EH (cell line): ENCODE results near the gene APEX2.
"Not testable (repeated sequence)": the region's sequence is repeated elsewhere in the genome, so short reads cannot be mapped to it uniquely, and the experiment has no call there.

ENCODE experiments used
- DNase-seq: peaks from one replicate; pipeline ENCODE4 v3.0.0-alpha.2; 2015; ENCODE audit warnings: low read depth

APEX2 gene, protein sequence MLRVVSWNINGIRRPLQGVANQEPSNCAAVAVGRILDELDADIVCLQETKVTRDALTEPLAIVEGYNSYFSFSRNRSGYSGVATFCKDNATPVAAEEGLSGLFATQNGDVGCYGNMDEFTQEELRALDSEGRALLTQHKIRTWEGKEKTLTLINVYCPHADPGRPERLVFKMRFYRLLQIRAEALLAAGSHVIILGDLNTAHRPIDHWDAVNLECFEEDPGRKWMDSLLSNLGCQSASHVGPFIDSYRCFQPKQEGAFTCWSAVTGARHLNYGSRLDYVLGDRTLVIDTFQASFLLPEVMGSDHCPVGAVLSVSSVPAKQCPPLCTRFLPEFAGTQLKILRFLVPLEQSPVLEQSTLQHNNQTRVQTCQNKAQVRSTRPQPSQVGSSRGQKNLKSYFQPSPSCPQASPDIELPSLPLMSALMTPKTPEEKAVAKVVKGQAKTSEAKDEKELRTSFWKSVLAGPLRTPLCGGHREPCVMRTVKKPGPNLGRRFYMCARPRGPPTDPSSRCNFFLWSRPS

DNA sequence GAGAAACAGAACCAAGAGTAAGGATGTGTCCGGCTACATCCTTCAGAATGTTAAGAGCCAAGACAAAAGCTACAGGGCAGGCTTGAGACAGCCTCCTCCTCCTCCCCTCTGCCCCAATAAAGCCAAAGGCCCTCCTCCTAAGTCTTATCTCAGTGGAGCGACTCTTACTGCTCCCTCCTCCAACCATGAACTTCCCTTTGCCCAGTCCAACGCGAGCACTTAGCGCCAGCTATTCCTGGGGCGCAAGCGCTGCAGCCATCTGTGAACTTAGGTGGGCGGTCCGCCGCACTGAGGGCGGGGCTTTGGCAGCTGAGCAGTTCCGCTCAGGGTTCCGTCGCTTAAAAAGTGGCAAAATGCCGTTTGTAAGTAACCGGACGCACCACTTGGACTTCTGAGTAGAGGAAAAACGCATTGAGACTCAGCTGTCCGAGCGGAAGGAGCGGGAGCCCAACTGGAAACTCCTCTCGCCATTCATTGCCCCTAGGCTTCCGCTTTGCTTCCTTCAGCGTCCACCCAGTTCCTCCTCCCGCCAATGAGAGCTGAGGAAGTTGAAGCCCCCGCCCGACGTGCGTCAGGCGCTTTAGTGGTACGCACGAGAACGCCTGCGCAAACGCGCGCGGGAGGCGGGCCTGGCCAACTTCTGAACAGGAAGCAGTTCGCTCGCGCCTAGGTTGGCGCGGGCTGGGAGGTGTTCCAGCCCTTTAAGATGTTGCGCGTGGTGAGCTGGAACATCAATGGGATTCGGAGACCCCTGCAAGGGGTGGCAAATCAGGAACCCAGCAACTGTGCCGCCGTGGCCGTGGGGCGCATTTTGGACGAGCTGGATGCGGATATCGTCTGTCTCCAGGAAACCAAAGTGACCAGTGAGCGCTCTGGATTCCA is at the start of gene APEX2:
Gene APEX2 (plus strand): TSS at position 647 of the 882 bp plus-strand sequence. CDS start 60 bp downstream, at position 707.
- DNase-seq, result peak; percentile 94

DNA sequence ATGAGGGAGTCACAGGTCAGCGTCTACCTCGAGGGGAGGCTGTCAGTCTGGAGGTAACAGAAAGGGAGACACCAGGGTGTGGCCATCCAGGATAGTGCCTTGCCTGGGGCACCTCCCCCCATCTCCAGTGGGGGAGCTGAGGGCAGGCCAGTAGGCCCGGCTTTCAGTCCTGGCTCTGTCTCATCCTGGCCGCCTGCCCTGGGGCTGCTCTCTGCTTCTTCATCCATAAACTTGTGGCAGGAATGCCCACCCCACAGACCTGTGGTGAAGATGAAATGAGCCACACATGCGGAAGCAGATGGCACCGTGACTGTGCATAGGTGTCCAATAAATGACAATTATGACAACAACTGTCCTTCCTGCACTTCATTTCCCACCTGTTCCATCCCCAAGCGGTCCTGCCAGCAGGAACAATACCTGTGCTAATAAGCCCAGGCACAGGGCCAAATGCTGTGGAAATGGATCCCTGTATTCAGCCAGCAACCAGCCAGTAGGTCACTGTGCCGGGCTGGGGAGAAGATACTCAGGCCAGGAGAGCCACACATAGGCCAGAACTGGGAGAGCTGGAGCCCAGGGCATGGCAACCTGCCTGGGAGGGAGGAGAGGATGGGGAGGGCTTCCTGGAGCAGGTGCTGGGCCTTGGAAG is 49.3 kb upstream of the APEX2 start:
- no peak for DNase-seq

DNA sequence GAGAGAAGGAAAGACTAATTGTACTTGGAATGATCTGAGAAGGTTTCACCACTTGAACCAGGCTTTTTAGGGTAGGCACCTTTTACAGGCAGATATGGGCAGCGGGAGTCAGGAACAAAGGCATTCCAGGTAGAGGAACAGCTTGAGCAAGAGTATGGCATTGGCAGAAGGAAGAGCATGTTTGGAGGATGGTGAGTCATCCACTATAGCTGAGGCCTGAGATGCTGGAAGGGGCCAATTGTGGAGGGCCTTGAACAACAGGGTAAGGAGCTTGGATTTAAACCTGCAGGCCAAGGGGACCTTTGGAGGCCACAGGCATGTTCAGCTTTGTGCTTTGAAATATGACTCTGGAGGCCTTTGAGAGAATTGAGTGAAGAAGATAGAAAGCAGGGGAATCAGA is 38.4 kb upstream of the APEX2 start:
- no peak for DNase-seq

DNA sequence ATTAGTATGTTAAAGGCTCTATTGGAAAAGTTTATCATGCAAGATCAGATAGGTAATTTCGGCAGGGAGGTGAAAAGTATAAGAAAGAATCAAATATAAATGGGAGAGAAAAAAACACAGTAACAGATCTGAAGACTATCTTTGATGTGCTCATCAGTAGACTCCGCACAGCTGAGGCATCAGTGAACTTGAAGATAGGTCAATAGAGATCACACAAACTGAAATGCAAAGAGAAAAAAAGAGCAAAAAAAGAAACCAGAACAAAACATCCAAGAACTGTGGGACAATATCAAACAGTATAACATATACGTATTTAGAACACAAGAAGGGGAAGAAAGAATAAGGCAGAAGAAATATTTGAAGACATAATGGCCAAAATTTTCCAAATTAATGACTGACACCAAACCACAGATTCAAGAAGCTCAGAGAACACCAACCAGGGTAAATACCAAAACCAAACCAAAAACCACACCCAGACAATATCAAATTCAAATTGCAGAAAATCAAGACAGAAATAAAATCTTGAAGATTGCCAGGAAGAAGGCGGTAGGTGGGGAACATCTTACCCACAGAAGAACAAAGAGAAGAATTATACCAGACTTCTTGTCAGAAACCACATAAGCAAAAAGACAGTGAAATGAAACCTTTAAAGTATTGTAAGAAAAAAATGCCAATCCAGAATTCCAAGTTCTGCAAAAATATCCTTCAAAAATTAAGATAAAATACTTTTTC is 35.2 kb upstream of the APEX2 start:
- DNase-seq, result no peak

DNA sequence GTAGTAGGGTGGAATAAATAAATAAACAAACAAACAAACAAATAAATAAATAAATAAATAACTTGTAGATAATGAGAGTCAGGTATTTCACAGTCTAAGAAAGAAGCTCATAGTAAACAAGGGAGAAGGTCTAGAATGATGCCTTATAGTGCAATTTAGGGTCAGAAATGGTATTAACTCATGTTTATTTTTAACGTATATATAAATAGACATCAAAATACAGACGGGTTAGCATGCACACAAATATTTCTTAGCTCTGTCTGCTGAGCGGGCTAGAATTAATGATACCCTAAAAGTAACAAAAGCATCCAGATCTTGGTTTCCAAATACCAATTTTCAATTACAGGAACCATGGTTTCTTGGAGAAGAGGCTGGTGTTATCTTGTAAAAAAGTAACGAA is 22.8 kb upstream of the APEX2 start:
- DNase-seq, result no peak

DNA sequence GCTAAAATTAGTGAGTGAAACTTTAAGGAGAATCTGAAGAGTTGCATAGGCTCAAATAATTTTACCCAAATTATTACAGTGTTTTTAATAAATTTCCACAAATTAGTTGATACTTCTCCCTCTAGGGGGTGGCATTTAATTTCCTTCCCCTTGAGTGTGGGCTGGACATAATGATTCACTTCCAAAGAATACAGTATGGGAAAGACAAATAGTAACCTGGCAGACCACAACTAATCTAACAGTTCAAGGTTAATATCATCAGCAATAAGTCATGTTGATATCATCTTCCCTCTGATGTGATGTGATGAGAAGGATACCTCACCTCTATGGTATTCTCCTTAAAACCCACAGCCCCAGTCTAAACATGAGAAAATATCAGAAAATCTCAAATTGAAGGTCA is 21.7 kb upstream of the APEX2 start:
- DNase-seq, result peak; percentile 9

DNA sequence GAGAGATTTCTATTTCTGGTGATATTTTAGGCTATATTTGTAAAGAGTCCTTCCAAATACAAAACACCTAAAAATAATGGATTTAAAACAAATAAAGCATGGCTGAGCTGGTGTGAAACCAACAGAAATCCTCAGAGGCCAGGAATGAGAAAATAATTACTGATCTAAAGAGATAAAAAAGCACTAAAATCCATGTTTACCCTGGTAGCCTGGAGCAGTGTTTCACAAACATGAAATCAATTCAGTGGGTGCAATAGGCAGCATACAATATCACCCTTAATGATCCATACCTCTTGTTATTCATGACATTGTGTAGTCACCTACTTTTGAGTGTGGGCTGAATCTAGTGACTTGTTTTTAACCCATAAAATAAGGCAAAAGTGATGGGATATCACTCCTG is 20.7 kb upstream of the APEX2 start:
- no peak for DNase-seq

DNA sequence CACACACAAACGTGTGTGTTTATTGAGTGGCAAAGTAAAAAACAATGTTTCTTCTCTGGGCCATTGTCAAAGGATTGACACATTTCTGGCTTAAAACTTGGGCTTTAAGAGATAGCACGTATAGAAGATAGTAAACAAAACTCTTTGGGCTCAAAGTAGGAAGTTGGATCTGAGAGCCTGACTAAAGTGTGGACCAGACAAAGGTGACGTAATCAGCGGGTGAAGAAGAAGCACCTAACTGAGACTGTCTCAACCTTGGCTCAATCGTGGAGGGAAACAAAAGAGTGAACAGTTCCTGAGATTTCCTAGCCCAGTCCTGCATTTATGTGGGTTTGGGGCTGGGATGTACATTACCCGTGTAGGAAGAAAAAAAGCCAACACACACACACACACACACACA is 19.8 kb upstream of the APEX2 start:
- DNase-seq, result no peak

DNA sequence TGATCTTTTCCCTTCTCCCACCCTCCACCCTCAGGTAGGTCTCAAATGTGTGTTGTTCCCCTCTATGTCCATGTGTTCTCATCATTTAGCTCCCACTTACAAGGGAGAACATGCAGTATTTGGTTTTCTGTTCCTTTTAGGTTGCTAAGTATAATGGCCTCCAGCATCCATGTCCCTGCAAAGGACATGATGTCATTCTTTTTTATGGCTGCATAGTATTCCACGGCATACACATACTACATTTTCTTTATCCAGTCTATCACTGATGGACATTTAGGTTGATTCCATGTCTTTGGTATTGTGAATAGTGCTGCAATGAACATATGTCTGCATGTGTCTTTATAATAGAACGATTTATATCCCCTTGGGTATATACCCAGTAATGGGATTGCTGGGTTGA is 16.9 kb upstream of the APEX2 start:
- not testable (repeated sequence) for DNase-seq

DNA sequence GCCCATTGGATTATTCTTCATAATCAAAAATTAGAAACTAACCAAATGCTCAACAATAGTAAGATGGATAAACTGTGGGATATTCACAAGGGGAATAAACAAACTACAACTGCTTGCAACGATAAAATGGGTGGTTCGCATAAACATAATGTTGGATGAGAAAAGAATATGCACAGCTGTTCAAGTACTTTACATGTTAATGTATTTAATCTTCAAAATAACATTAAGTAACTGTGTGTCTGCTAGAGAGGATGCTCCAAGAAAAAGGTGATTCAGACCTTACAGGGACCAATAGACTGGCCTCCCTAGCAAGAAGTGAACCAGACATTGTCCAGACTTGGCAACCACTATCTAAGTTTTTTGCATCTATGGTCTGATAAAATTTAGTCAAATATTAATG is 8.5 kb upstream of the APEX2 start:
- no peak for DNase-seq

DNA sequence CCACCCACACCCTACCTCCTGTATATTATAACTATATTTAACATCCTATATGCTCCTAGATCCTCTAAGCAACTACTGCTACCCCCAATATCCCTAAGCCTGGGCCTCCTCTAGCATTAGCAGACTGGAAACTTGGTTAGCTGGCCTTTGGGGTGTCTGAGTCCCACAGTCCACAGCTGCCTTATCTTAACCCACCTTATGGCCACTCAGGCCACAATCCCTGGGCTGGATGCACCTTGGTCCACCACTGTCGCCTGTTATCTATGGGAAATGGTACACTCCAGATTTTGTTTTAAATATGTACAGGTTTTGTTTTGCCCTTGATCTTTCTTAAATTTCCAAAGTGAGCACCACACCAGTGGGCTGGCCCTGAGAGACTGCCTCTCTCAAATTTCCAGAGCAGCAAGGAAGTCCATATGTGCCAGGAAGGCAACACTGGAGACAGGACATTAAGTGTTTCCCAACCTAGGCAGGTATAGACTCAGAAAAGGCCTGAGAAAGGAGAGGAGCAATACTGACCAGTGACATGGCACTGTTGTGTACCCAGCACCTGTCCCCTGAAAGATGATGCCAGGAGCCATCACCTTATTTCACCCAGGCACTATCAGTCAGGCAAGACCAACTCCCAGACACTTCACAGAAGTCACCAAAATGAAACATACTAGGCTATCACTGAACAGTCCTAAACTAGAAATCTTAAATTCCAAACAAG is 7.1 kb upstream of the APEX2 start:
- DNase-seq, result no peak

DNA sequence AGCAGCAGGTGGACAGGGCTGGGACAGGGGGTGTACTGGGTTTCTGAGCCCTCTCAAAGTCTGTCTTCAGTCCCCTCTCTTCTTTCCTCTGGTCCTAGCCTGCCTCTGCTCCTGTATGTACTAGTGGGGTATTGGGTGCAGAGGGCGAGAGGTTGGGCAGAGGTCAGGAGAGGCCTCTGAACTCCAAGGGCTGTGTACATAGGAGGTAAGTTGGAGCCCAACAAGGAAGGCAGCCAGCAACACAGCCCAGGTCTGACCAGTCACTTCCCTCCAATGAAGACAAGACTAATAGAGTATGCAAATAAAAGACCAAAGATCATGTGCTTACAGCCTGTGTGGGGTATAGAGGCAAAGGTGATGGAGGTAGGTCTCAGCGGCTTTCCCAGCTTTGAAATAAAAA is 6.1 kb upstream of the APEX2 start, which contains the start of gene PFKFB1:
Gene PFKFB1 (minus strand): TSS at position 90 of the 400 bp plus-strand sequence. CDS start 181 bp downstream, outside the sequence.
- DNase-seq, result no peak

DNA sequence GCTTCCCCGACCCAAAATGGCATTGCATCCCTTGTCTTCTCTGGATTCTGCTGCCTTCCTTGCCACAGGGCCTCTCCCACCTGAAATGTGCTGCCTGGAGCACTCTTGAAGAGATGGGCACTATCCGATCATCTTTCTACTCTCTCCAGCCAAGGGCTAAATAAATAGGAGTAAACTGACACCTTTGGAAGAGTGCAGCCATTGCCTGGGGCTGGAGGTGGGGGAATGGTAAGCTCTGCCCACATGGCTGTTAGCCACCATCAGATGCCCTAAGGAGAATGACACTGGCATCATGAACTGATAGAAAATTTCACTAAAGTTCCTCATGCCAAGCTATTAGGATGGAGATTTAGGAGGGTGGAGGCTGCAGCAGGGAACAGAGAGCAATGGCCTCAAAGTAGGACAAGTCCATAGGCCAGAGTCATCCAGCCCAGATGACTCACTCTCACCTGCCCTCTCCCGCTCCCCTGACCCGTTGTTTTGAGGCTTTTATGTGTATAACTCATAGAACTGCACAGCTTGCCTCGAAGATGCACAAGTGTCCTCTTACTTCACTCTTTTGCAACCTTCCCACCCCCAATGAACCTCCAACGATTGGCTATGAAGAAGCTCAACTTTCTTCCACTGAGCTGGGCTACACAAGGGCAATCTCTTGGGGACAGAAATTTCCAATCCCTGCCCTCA is 5.4 kb upstream of the APEX2 start:
- DNase-seq, result no peak

DNA sequence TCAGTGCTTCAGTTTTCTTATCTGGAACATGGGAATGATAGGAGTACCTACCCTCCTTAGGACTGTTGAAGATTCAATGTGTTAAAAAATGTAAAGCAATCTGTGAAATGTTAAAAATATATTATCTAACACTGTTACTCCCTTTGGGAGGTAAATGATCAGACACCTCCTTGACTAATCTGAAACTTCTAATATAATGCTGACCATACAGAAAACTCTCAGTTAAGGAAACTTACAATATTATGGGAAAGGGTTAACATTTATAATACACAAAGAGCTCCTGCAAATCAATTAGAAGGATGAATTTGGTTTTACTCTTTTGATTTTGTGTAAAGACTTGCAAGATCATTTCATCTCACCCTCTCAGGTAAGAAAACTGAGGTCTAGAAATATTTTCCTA is 4.5 kb upstream of the APEX2 start:
- DNase-seq, result no peak

DNA sequence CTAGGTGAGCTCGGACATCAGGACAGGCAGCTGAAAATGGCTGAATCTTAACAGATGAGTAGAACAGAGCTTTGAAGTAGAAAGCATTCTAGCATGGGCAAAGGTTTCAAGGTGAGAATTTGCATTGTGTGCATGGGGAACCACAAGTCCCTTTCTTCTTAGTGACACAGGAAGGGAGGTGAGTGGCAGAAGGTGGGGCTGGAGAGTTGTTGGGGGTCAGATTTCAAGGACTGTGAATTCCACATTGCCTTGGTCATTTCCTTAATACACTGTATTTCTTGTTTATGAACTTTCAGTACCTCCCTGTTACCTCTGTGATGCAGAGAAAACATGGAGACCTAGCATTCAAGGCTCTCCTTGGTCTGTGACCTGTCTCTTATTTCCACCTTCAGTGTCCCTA is 4.1 kb downstream of the APEX2 start:
- no peak for DNase-seq

DNA sequence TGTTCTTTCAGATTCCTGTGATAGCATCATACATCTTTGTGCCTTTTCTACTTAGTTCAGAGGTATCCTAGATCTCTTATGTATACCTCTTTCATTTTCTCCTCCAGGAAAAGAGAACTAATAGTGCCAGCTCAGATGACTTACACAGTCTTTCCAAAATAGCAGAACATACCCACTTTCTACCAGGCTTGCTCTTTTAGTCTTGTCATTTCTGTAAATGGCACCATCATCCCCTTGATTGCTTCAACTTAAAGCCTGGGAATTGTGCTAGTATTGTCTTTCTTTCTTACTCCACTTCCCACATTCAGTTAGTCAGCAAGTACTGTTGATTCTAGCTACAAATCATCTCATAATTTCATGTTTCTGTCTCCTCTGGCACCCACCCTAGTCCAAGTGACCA is 5.1 kb downstream of the APEX2 start:
- DNase-seq, result no peak

DNA sequence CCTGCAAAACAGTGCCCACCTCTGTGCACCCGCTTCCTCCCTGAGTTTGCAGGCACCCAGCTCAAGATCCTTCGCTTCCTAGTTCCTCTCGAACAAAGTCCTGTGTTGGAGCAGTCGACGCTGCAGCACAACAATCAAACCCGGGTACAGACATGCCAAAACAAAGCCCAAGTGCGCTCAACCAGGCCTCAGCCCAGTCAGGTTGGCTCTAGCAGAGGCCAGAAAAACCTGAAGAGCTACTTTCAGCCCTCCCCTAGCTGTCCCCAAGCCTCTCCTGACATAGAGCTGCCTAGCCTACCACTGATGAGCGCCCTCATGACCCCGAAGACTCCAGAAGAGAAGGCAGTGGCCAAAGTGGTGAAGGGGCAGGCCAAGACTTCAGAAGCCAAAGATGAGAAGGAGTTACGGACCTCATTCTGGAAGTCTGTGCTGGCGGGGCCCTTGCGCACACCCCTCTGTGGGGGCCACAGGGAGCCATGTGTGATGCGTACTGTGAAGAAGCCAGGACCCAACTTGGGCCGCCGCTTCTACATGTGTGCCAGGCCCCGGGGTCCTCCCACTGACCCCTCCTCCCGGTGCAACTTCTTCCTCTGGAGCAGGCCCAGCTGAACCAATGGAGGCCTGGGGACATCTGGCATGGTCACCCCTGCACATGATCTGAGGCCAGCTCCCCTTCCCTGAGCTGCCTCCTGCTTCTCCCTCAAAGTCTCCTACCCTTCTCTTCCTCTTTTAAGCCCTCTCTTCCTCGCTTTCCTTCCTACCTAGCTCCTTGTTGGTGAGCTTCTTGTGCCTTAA is 6.9 kb downstream of the APEX2 start:
- no peak for DNase-seq

DNA sequence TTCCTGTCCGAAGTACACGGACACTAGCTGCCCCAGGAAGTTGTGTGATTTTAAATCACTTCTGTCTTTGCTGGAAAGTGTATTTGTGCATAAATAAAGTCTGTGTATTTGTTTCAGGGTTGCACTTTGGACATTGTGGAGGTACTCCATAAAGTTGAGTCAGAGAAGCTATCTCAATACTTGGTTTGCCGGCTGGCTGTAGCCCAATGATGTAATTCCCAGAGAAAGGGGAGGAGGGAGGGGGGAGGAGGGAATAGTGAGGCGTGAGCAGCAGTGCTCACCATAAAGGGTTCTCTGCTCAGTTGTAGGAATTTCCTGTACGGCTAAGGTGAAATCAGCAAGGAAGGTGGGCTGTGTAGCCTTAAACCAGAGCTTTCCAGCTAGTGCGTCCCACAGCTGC is 7.5 kb downstream of the APEX2 start:
- DNase-seq, result peak; percentile 73

DNA sequence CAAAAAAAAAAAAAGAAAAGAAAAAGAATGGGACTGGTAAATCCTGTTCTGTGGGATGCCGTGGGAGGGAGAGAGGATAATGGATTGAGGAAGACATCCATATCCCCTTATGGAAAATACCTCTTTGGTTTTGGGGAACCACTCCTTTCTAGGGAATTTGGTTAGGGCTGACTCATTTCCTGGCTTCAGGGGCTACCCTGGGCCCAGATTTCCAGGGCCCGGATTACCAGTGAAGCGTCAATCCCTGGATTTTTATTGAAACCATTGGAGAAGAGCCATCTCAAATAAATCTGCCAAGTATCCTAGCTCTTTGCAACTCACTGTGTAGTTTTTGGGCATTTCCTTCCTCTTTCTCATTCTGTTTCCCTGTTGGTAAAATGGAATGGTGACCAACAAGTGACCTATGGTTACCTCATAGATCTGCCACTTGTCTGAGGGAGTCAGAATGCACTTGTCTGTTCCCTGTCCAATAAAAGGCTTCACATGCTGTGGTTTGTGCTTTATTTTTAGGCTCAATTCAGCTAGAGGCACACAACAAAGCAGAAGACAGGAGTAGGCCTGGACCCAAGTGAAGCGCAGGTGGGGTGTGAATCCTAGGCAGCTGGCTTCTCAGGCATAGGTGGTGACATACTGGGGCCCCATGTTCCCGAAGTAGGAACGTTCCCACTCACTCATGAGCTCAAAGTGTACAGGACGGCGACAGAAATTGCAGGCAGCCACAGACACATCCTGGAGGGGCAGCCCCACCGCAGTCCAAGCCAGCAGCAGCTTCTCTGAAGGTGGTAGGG is 8.6 kb downstream of the APEX2 start:
- peak; percentile 77 for DNase-seq
